Measurements from ENCODE around the gene LSM14A. TPM values are rescaled to one million over a fixed set of nuclear protein-coding genes. Genes with fewer than 3 reads are reported as not detected.
"Not testable (repeated sequence)": the region's sequence is repeated elsewhere in the genome, so short reads cannot be mapped to it uniquely, and the experiment has no call there.

Gene LSM14A
- polyA plus RNA-seq, 1 donor = 105 TPM

- 100% methylated on average over 1 of the region's 2 CpGs for WGBS (ENCODE audit: insufficient coverage, low lambda C conversion rate)
- no peaks in the 10 kb centered on the region for H3K9me3 ChIP-seq (ENCODE audit: control insufficient read depth, low read depth, low read length)
- peaks cover 56% of the 10 kb centered on the region for H3K36me3 ChIP-seq (ENCODE audit: control insufficient read depth, insufficient read depth, low read length)
Observed at GRCh38 chr19:34213283-34213682, 41.0 kb downstream of the LSM14A start.

DNA sequence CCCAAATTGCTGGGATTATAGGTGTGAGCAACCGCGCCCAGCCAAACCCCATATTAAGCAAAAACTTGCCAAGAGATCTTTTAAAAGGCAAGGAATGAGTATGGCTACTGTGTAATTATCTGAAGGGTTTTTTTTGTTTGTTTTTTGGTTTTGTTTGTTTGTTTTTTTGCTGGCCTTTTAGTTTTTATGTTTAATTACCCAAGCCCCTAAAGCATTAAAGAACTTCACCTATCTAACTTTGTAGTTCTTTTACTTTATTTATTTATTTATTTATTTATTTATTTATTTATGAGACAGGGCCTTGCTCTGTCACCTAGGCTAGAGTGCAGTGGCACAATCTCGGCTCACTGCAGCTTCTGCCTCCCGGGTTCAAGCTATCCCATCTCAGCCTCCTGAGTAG, 41.7 kb downstream of the LSM14A start:
- WGBS (ENCODE audit: insufficient coverage, low lambda C conversion rate) = no CpG with 5 or more reads among the region's 4 CpGs
- no peak for DNase-seq

More at GRCh38 chr19:34213283-34213682, 41.0 kb downstream of the LSM14A start:
- no peaks in the 10 kb centered on the region for H3K4me1 ChIP-seq (ENCODE audit: control insufficient read depth, insufficient read depth, low read length)
- H3K4me3 ChIP-seq (ENCODE audit: low read length) = no peak overlapping the region
- H3K27me3 ChIP-seq (ENCODE audit: control insufficient read depth, insufficient read depth, low read length) = no peaks in the 10 kb centered on the region
- DNase-seq = no peak
- no peak overlapping the region for H3K27ac ChIP-seq (ENCODE audit: low read length)

DNA sequence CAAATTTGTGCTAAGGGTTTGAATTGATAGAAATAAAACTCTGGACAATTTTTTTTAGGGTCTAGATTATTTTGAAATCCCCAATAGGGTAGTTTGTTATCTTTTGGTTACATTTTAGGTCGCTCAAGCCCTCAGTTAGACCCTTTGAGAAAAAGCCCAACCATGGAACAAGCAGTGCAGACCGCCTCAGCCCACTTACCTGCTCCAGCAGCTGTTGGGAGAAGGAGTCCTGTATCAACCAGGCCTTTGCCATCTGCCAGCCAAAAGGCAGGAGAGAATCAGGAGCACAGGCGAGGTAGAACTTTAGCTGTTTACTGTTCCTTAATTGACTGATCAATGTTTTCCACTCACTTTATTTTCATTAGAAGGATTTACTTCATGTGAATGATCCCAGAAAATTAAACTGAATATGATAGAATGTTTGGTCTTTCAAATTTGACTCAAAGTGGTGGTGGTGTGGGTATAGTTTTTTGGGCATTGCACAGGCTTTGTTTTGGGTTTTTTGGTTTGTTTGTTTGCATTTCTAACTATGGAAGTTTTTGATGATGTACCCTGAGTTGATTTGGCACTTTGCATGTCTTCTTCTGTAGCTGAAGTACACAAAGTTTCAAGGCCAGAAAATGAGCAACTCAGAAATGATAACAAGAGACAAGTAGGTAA, 42.8 kb downstream of the LSM14A start:
- no peak for DNase-seq
- H3K4me3 ChIP-seq (ENCODE audit: low read length) = no peak overlapping the region
- H3K9me3 ChIP-seq (ENCODE audit: control insufficient read depth, low read depth, low read length) = no peaks in the 10 kb centered on the region
- H3K27ac ChIP-seq (ENCODE audit: low read length) = no peak overlapping the region
- H3K27me3 ChIP-seq (ENCODE audit: control insufficient read depth, insufficient read depth, low read length) = no peaks in the 10 kb centered on the region
- H3K36me3 ChIP-seq (ENCODE audit: control insufficient read depth, insufficient read depth, low read length) = peaks cover 55% of the 10 kb centered on the region
- 100% methylated on average over 1 of the region's 3 CpGs for WGBS (ENCODE audit: insufficient coverage, low lambda C conversion rate)
- H3K4me1 ChIP-seq (ENCODE audit: control insufficient read depth, insufficient read depth, low read length) = no peaks in the 10 kb centered on the region

More for the DNA sequence above, 41.7 kb downstream of the LSM14A start:
- H3K9me3 ChIP-seq (ENCODE audit: control insufficient read depth, low read depth, low read length) = no peaks in the 10 kb centered on the region
- peaks cover 57% of the 10 kb centered on the region for H3K36me3 ChIP-seq (ENCODE audit: control insufficient read depth, insufficient read depth, low read length)
- H3K4me1 ChIP-seq (ENCODE audit: control insufficient read depth, insufficient read depth, low read length) = no peaks in the 10 kb centered on the region
- H3K27me3 ChIP-seq (ENCODE audit: control insufficient read depth, insufficient read depth, low read length) = no peaks in the 10 kb centered on the region
- no peak overlapping the region for H3K4me3 ChIP-seq (ENCODE audit: low read length)
- H3K27ac ChIP-seq (ENCODE audit: low read length) = no peak overlapping the region

- Histone ChIP-seq H3K9me3 (ENCODE audit: control insufficient read depth, low read depth, low read length) (no peaks in the 10 kb centered on the region), H3K36me3 (ENCODE audit: control insufficient read depth, insufficient read depth, low read length) (peaks cover 54% of the 10 kb centered on the region), H3K27ac (ENCODE audit: low read length) (no peak overlapping the region), H3K27me3 (ENCODE audit: control insufficient read depth, insufficient read depth, low read length) (no peaks in the 10 kb centered on the region), H3K4me3 (ENCODE audit: low read length) (no peak overlapping the region), H3K4me1 (ENCODE audit: control insufficient read depth, insufficient read depth, low read length) (no peaks in the 10 kb centered on the region)
- no peak for DNase-seq
- WGBS (ENCODE audit: insufficient coverage, low lambda C conversion rate) = 100% methylated on average over 1 of the region's 3 CpGs
Observed at GRCh38 chr19:34215666-34216038, 43.3 kb downstream of the LSM14A start.

DNA sequence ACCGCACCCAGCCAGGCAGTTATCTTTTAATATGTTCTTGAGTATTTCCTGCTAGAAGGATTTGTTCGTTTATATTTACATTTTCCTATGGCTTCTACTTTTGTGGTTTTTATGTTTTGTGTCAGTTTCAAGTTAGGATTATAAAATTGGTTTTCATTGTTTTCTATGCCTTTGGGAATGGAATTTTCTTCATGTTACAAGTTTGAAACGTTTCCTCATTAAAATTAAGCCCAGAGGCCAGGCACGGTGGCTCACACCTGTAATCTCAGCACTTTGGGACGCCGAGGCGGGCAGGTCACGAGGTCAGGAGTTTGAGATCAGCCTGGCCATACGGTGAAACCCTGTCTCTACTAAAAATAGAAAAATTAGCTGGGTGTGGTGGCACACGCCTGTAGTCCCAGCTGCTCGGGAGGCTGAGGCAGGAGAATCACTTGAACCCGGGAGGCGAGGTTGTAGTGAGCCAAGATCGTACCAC, 44.5 kb downstream of the LSM14A start:
- WGBS (ENCODE audit: insufficient coverage, low lambda C conversion rate) = no CpG with 5 or more reads among the region's 14 CpGs

GRCh38 chr19:34217952-34218817, 45.9 kb downstream of the LSM14A start:
- H3K27me3 ChIP-seq (ENCODE audit: control insufficient read depth, insufficient read depth, low read length) = no peaks in the 10 kb centered on the region
- peaks cover 61% of the 10 kb centered on the region for H3K36me3 ChIP-seq (ENCODE audit: control insufficient read depth, insufficient read depth, low read length)
- no peaks in the 10 kb centered on the region for H3K9me3 ChIP-seq (ENCODE audit: control insufficient read depth, low read depth, low read length)
- DNase-seq = peak in 1 of 2 donors; percentile 9
- WGBS (ENCODE audit: insufficient coverage, low lambda C conversion rate) = 71% methylated on average over 1 of the region's 18 CpGs
- no peaks in the 10 kb centered on the region for H3K4me1 ChIP-seq (ENCODE audit: control insufficient read depth, insufficient read depth, low read length)
- H3K4me3 ChIP-seq (ENCODE audit: low read length) = no peak overlapping the region
- H3K27ac ChIP-seq (ENCODE audit: low read length) = no peak overlapping the region

More for the DNA sequence above, 44.5 kb downstream of the LSM14A start:
- H3K36me3 ChIP-seq (ENCODE audit: control insufficient read depth, insufficient read depth, low read length) = peaks cover 54% of the 10 kb centered on the region
- H3K27me3 ChIP-seq (ENCODE audit: control insufficient read depth, insufficient read depth, low read length); H3K27ac ChIP-seq (ENCODE audit: low read length); H3K9me3 ChIP-seq (ENCODE audit: control insufficient read depth, low read depth, low read length); DNase-seq; H3K4me1 ChIP-seq (ENCODE audit: control insufficient read depth, insufficient read depth, low read length); H3K4me3 ChIP-seq (ENCODE audit: low read length): not testable (repeated sequence)

DNA sequence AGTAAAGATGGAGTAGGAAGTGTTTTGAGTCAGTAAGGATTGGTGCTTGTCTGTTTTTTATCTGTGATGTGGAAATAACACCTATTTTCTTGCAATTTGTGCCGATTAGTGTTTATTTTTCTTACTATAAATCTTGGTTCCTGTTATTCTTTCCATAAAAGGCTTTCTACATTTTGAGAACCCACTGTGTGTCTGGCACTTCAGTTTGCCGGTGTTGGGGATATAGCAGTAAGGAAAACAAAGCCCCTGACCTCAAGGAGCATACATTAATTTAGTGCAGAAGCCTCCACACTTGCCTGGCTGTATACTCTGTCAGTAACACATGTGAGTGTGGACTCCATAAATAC, 46.5 kb downstream of the LSM14A start:
- no CpG with 5 or more reads among the region's 2 CpGs for WGBS (ENCODE audit: insufficient coverage, low lambda C conversion rate)
- H3K36me3 ChIP-seq (ENCODE audit: control insufficient read depth, insufficient read depth, low read length) = peaks cover 62% of the 10 kb centered on the region

GRCh38 chr19:34220472-34221063, 48.3 kb downstream of the LSM14A start:
- H3K4me1 ChIP-seq (ENCODE audit: control insufficient read depth, insufficient read depth, low read length) = no peaks in the 10 kb centered on the region
- H3K36me3 ChIP-seq (ENCODE audit: control insufficient read depth, insufficient read depth, low read length) = peaks cover 63% of the 10 kb centered on the region
- H3K27me3 ChIP-seq (ENCODE audit: control insufficient read depth, insufficient read depth, low read length) = no peaks in the 10 kb centered on the region
- H3K27ac ChIP-seq (ENCODE audit: low read length) = no peak overlapping the region
- H3K9me3 ChIP-seq (ENCODE audit: control insufficient read depth, low read depth, low read length) = no peaks in the 10 kb centered on the region
- no CpG with 5 or more reads among the region's 4 CpGs for WGBS (ENCODE audit: insufficient coverage, low lambda C conversion rate)
- H3K4me3 ChIP-seq (ENCODE audit: low read length) = no peak overlapping the region
- peak in 1 of 2 donors; percentile 41 for DNase-seq

More for the DNA sequence above, 46.5 kb downstream of the LSM14A start:
- no peak overlapping the region for H3K4me3 ChIP-seq (ENCODE audit: low read length)
- no peaks in the 10 kb centered on the region for H3K4me1 ChIP-seq (ENCODE audit: control insufficient read depth, insufficient read depth, low read length)
- no peaks in the 10 kb centered on the region for H3K9me3 ChIP-seq (ENCODE audit: control insufficient read depth, low read depth, low read length)
- DNase-seq = no peak
- H3K27me3 ChIP-seq (ENCODE audit: control insufficient read depth, insufficient read depth, low read length) = no peaks in the 10 kb centered on the region
- no peak overlapping the region for H3K27ac ChIP-seq (ENCODE audit: low read length)

DNA sequence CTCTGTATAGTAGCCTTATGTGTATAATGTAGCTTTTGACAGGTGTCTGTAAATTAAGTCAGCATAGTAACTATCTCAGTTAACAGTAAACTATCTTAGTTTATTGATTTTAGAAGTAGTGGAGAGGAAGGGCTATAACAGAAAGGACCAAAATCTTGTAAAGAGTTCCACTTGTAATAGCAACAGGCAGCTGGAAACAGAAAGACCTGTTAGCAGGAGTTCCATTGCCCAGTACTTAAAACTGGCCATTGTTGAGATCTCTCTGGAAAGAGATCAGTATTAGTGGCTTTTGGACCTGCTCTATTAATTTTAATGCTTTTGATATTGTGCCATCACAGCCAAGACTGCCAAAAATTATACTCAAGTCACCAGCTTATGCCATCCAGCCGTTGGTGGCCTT, 50.1 kb downstream of the LSM14A start:
- H3K36me3 ChIP-seq (ENCODE audit: control insufficient read depth, insufficient read depth, low read length) = peaks cover 69% of the 10 kb centered on the region
- no peaks in the 10 kb centered on the region for H3K27me3 ChIP-seq (ENCODE audit: control insufficient read depth, insufficient read depth, low read length)
- WGBS (ENCODE audit: insufficient coverage, low lambda C conversion rate) = no CpG with 5 or more reads among the region's 1 CpG
- H3K9me3 ChIP-seq (ENCODE audit: control insufficient read depth, low read depth, low read length) = no peaks in the 10 kb centered on the region
- H3K4me1 ChIP-seq (ENCODE audit: control insufficient read depth, insufficient read depth, low read length) = no peaks in the 10 kb centered on the region
- DNase-seq = no peak
- no peak overlapping the region for H3K27ac ChIP-seq (ENCODE audit: low read length)
- H3K4me3 ChIP-seq (ENCODE audit: low read length) = no peak overlapping the region

DNA sequence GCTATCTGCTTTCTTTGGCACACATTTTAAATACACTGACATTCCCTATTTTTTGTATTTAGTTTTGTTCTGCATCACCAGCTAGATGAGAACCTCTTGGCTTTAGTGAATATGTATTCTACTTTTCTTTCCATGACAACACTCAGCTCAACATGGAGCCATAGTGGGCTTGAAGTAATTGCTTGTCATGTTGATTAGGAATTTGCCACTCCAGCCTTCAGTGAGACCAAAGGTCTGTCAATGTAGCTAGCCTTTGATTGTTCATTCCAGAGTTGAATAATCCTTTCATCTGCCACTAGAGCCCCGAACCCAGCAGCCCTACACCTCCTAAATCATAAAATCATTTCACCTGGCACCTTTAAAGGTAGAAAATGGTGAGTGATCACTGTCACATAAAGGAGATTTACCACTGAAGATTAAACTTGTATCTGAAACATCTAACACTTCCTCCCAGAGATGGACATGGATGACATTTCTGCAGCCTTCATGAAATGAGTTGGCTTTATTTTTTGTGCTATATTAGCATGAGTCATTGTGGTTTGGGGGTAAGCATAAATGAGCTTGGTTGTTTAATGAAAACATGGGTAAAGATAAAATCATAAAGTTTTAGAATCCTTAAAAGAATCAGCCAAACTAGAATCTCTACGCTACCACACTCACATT, 52.8 kb downstream of the LSM14A start:
- Histone ChIP-seq H3K27ac (ENCODE audit: low read length) (no peak overlapping the region), H3K4me3 (ENCODE audit: low read length) (no peak overlapping the region), H3K27me3 (ENCODE audit: control insufficient read depth, insufficient read depth, low read length) (no peaks in the 10 kb centered on the region), H3K36me3 (ENCODE audit: control insufficient read depth, insufficient read depth, low read length) (peaks cover 78% of the 10 kb centered on the region), H3K4me1 (ENCODE audit: control insufficient read depth, insufficient read depth, low read length) (no peaks in the 10 kb centered on the region), H3K9me3 (ENCODE audit: control insufficient read depth, low read depth, low read length) (no peaks in the 10 kb centered on the region)
- DNase-seq = no peak
- no CpG with 5 or more reads among the region's 2 CpGs for whole genome bisulfite sequencing (ENCODE audit: insufficient coverage, low lambda C conversion rate)
